GM12891 (cell line): ENCODE results near the gene F10.

Experiments
- DNase-seq: peaks from one replicate; pipeline ENCODE4 v3.0.0; 2011; ENCODE audit warnings: low spot score; ENCODE audit not compliant: insufficient read length
- FAIRE-seq: peaks from 2 replicates; lab custom pipeline; 2011; peaks lifted over from hg19 to GRCh38; lab: Jason Lieb, UNC
- PAX5 ChIP-seq: IDR thresholded peaks from 2 replicates; pipeline ENCODE4 v1.6.1; 2011; ENCODE audit warnings: low read length, moderate library complexity, mild to moderate bottlenecking; ENCODE audit not compliant: insufficient read depth, severe bottlenecking
- POLR2A ChIP-seq: IDR thresholded peaks from 2 replicates; pipeline ENCODE4 v1.6.1; 2011; ENCODE audit warnings: low read depth, low read length, control low read depth
- POLR2AphosphoS5 ChIP-seq: IDR thresholded peaks from 2 replicates; pipeline ENCODE4 v1.6.1; 2011; ENCODE audit warnings: low read depth, low read length, control low read depth
- POU2F2 ChIP-seq: IDR thresholded peaks from 2 replicates; pipeline ENCODE4 v1.6.1; 2011; ENCODE audit warnings: low read depth, mild to moderate bottlenecking, control low read depth, low read length, moderate library complexity
- SPI1 ChIP-seq: IDR thresholded peaks from 2 replicates; pipeline ENCODE4 v1.6.1; 2011; ENCODE audit warnings: low read depth, low read length, control low read depth
- TAF1 ChIP-seq: IDR thresholded peaks from 2 replicates; pipeline ENCODE4 v1.6.1; 2011; ENCODE audit warnings: low read depth, low read length, control low read depth

Gene F10

DNA sequence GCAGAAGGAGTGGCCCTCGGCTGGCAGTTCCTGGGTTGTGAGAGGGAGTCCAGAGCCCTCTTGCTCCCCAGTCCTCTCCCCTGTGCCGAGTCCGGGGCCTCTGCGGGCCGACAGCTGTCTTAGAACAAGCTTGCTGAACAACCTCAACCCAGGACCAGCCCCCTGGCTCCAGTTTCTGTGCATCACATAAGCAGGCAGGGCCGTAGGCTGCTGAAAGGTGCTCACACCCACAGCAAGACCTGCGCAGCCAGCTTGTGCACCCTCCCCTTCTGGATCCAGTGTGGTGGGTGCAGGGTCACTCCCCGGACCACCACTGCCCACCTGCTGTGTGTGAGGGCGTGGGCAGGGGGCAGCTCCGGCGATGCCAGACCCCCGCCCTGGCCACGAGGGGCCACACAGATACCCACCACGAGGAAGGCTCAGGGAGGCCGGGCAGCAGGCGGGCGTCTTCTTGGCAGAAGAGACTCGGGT is 42.2 kb upstream of the F10 start:
- TF ChIP-seq PAX5 (no peak), SPI1 (no peak), TAF1 (no peak), POLR2A (no peak), POU2F2 (no peak), POLR2AphosphoS5 (no peak)
- no peak for DNase-seq
- no peak for FAIRE-seq

DNA sequence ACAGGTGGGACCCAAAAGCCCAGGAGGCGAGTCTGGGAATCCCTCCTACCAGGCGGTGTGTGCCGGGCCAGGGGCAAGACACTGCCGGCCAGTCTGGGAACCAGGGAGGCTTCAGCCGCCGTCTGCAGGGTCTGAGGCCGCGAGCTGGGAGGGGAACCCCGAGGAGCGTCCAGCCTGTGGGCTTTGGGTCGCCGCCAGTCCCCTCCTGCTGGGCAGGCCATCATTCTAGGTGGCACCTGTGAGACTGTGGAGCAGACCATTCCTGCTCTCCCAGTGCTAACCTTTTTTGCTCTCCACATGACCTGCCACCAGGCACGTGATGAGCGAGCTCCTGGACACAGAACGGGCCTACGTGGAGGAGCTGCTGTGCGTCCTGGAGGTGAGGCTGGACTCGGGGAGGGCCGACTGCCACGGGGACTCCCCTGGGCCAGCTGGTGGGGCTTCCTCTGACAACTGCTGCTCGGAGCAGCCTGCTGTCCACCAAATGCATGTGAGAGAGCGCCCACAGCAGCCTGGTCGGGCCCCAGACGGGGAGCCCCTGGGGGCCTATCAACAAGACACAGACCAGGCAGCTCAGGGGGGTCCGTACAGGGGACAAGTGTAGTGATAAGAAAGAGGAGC is 41.6 kb upstream of the F10 start:
- FAIRE-seq: no peak
- no peak for DNase-seq
- no peak for TF ChIP-seq TAF1
- TF ChIP-seq SPI1: no peak
- TF ChIP-seq POU2F2: no peak
- no peak for TF ChIP-seq POLR2AphosphoS5
- TF ChIP-seq POLR2A: no peak
- no peak for TF ChIP-seq PAX5

DNA sequence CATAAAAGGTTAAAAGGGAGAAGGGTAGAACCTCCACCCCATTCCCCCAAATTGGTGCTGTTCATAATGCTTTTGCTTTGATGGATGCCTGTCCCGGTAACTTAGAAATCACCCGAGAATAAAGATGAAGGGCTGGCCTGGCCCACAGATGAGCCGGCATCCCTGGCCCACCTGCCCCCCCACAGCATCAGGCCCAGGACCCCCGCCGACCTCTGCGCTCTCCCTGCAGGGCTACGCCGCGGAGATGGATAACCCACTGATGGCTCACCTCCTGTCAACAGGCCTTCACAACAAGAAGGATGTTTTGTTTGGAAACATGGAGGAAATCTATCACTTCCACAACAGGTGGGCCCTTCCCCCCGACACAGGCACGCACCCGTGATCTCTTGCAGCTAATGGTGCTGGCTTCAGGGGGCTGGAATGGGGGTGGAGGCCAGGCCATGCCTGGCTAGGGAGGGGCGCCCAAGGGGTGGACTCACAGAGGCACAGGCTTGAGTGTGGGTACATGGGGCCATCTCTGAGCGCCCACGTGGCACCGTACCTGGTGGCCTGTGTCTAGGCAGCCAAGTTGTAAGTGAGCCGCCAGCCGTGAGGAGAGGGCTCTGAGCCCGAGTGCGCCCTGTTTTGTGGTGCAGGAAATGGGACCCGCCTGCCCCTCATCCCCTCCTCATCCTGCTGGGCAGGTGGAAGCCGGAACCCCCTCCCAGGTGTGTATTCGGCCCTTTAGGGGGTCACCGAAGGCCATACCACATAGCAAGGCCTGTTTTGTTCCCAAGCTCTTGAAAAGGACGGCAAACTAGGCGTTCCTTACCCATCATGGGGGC is 40.2 kb upstream of the F10 start:
- DNase-seq (no peak), FAIRE-seq (no peak)
- no peak for TF ChIP-seq POLR2AphosphoS5
- no peak for TF ChIP-seq PAX5
- TF ChIP-seq TAF1: no peak
- TF ChIP-seq POLR2A: no peak
- no peak for TF ChIP-seq SPI1
- no peak for TF ChIP-seq POU2F2

DNA sequence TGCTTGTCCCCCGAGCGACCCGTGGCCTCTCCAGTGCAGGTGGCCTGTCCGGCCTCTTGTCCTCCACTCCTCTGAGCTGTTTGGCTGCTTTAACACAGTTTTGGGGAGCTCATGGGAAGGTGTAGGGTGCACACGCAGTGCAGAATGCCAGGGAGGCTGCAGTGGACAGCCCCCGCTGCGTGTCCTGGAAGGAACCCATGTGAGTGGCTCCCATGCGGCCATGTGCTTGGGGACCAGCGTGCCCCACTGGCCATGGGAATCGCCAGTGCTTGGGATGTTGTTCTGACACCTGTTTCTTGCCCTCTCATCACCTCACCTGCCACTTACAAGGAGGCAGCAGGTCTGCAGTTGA is 39.6 kb upstream of the F10 start:
- TF ChIP-seq SPI1: no peak
- TF ChIP-seq POU2F2: no peak
- no peak for TF ChIP-seq PAX5
- TF ChIP-seq POLR2A: no peak
- no peak for DNase-seq
- no peak for FAIRE-seq

DNA sequence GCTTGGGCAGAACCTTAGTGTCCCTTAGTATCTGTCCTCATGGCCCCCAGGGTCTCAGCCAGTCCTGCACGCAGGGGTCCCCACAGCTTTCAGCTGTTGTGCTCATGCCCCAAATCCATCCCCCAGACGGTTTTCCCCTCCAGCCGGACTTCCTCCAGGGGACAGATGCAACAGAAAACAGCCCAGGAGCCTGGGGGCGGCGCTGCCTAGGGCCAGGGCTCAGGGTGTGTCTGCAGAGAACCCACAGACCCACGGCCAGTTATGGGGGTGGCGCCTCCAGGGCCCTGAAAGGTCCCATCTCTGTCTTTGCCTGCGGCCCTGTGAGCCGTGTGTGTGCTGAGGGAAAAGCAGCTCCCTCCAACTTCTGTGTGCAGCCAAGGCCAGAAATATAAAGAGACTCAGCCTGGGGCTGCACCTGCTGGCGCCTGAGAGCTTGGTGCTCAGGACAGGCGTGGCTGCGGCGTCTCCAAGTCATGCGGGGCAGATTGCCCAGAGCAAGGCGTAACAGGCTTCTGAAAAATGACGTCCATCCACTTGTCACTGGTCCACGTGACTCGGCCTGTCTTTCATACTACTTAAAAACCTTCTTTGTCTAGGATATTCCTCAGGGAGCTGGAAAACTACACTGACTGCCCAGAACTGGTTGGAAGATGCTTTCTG is 39.1 kb upstream of the F10 start:
- DNase-seq: no peak
- TF ChIP-seq POLR2A (no peak), TAF1 (no peak), POU2F2 (no peak), SPI1 (no peak), POLR2AphosphoS5 (no peak), PAX5 (no peak)
- FAIRE-seq: no peak

DNA sequence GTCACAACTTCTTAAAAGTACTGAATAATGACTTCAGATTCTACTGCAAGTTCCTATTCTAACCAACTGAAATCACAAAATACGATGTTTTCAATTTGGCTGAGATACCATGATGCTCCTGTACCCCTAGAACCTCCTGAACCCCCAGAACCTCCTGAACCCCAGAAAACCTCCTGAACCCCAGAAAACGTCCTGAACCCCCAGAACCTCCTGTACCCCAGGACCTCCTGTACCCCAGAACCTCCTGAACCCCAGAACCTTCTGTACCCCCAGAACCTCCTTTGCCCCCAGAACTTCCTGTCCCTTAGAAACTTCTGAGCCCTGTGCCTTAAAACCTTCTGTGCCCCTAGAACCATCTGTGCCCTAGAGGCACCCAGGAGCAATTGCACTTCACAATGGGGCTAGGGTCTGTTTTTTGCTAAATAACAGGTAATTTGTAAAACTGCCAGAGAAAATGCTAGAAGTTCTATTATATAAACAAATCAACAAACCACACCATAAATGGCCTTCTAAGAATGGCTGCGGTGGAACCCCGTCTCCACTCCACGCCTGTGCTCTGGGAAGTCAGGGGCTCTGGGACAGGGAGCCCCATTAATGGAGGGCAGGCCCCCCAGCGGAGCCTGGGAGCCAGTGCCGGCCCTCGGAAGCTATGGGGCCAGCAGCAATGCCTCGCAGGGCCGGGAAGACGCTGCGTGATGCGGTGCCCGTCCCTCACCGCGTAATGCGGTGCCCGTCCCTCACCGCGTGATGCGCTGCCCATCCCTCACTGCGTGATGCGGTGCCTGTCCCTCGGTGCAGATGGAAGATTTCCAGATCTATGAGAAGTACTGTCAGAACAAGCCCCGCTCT is 38.3 kb upstream of the F10 start:
- DNase-seq: no peak
- FAIRE-seq: no peak

DNA sequence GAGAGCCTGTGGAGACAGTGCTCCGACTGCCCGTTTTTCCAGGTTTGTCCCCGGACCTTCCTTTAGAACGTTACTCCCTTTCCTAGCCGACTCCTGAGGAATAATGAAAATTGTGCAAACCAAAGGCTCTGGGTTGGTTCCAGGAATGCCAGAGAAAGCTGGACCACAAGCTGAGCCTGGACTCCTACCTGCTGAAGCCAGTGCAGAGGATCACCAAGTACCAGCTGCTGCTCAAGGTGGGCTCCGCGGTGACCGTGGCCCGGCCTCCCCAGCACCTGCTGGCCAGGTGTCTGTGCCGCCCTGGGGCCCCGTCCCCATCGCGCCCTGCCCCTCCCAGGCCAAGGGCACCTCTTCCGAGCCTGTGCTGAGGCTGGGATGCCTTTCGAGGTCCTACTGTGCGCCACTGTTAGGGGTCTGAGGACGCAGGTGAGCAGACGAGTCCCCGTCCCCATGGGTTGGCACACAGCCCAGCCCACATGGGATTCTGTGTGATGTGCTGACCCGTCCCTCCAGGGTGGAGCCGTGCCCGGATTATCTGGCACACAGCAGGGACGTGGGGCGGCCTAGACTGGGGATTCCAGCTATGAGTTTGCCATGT is 37.6 kb upstream of the F10 start:
- DNase-seq: no peak
- TF ChIP-seq POLR2A (no peak), TAF1 (no peak), PAX5 (no peak), SPI1 (no peak), POLR2AphosphoS5 (no peak), POU2F2 (no peak)
- FAIRE-seq: no peak

More for the DNA sequence above, 38.3 kb upstream of the F10 start:
- TF ChIP-seq PAX5: no peak
- no peak for TF ChIP-seq SPI1
- TF ChIP-seq POLR2AphosphoS5: no peak
- no peak for TF ChIP-seq TAF1
- TF ChIP-seq POLR2A: no peak
- TF ChIP-seq POU2F2: no peak

DNA sequence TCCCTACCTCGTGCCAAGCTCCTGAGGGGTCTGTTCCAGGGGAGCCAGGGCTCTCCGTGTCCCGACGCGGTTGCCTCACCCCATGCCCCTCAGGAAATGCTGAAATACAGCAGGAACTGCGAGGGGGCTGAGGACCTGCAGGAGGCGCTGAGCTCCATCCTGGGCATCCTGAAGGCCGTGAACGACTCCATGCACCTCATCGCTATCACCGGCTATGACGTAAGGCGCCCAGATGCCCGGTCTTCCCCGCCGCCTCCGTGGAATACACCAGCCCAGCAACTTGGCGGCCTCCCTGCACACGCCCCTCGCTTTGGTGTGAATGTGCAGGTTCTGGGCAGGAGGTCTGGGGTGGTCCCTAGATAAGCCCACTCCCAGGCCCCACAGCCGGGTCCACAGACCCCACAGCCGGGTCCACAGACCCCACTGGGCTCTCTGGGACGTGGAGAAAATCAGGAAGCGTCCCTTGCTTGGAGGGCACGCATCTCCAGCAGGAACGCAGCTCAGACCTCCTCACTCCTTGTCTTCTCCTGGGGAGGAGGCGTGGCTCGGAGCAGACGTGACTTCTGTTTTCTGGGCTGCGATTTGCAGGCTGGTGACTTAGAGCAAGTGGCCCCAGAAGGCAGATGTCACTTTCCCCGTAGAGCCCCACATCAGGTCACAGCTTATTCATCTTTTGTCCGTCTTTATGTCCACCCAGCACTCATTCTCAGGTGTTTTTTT is 36.4 kb upstream of the F10 start:
- FAIRE-seq (no peak), DNase-seq (no peak)
- TF ChIP-seq TAF1: no peak
- TF ChIP-seq SPI1: no peak
- no peak for TF ChIP-seq POLR2AphosphoS5
- TF ChIP-seq PAX5: no peak
- no peak for TF ChIP-seq POU2F2
- TF ChIP-seq POLR2A: no peak
